Measurements from ENCODE around the gene CABP2. TPM values are rescaled to one million over a fixed set of nuclear protein-coding genes. Genes with fewer than 3 reads are reported as not detected.

CABP2 gene

DNA sequence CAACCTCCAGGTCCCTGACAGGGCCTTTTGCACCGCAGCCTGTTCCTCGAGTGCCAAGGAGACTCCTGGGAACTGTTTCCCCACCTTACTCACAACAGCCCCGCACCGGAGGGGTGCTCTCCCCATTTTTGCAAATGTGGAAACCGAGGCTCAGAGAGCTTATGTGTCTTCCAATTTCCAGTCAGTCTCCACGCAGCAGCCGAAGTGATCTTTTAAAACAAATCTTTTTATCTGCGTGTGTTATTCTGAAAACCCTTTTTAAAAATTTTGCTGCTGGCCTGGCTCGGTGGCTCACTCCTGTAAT lies 53.8 kb downstream of the CABP2 start:
- peak overlapping the region; percentile 26 for H2BK15ac ChIP-seq (ENCODE audit: low read depth, poor library complexity, severe bottlenecking)
- H3K9me3 ChIP-seq (ENCODE audit: control insufficient read depth, low read length): no peaks in the 10 kb centered on the region
- peaks cover 17% of the 10 kb centered on the region for H3K79me1 ChIP-seq (replicated peaks; ENCODE audit: low read length, poor library complexity, severe bottlenecking)
- H3K18ac ChIP-seq (ENCODE audit: low read depth in 1 of 2, low read length in 2 of 2): peak overlapping the region; percentile 69 to 89
- no peaks in the 10 kb centered on the region for H3K27me3 ChIP-seq (ENCODE audit: control insufficient read depth in 1 of 2, insufficient read depth in 1 of 2, low read length in 2 of 2)
- H2AFZ ChIP-seq (ENCODE audit: low read depth, low read length): peak overlapping the region; percentile 66
- H2AK5ac ChIP-seq (ENCODE audit: low read length, severe bottlenecking): peak overlapping the region; percentile 5
- peak overlapping the region; percentile 55 to 88 for H3K4me3 ChIP-seq (ENCODE audit: insufficient read depth in 1 of 2, low read depth in 1 of 2, low read length in 2 of 2)
- H2BK5ac ChIP-seq (ENCODE audit: low read depth, low read length, poor library complexity, severe bottlenecking): no peak overlapping the region
- peak overlapping the region; percentile 79 for H3K4me2 ChIP-seq (ENCODE audit: low read length, poor library complexity, severe bottlenecking)
- H3K27ac ChIP-seq (ENCODE audit: low read length, poor library complexity, severe bottlenecking): peak overlapping the region; percentile 61
- peak overlapping the region in 1 of 2 experiments; percentile 60 for H3K4ac ChIP-seq (ENCODE audit: low read depth in 1 of 2, low read length in 2 of 2)
- H2BK12ac ChIP-seq (ENCODE audit: low read length in 2 of 2): no peak overlapping the region
- WGBS: 45% methylated on average over 9 of the region's 9 CpGs
- peak overlapping the region; percentile 89 for H4K91ac ChIP-seq (ENCODE audit: low read length)
- peaks cover 13% of the 10 kb centered on the region in 2 experiments for H3K36me3 ChIP-seq (ENCODE audit: control insufficient read depth in 1 of 2, insufficient read depth in 2 of 2, low read depth in 1 of 2, low read length in 2 of 2)
- H3K4me1 ChIP-seq (ENCODE audit: control insufficient read depth, insufficient read depth, low read depth, low read length): peaks cover 24% of the 10 kb centered on the region
- no peak for DNase-seq
- H3K14ac ChIP-seq (ENCODE audit: low read length in 2 of 2): no peak overlapping the region
- peak overlapping the region; percentile 94 for H3K9ac ChIP-seq (ENCODE audit: low read length)
- no peak overlapping the region for H2BK120ac ChIP-seq (ENCODE audit: low read depth, low read length)
- H4K8ac ChIP-seq (ENCODE audit: low read length): peak overlapping the region; percentile 98
- H3K23ac ChIP-seq (ENCODE audit: low read length in 2 of 2): no peak overlapping the region

Small RNAs within 50 kb of the gene (small RNA-seq; reads per million reads assigned to genes)
- not detected for gene MIR6752 (ENCODE audit: low read depth)

All from mesenchymal stem cell (in vitro differentiated cells and primary cell).